ENCODE results near the gene WRAP53. TPM values are rescaled to one million over a fixed set of nuclear protein-coding genes. Genes with fewer than 3 reads are reported as not detected.

The WRAP53 gene
- total RNA-seq, 2 experiments from 2014 or later = 27.1 to 29.3 TPM

DNA sequence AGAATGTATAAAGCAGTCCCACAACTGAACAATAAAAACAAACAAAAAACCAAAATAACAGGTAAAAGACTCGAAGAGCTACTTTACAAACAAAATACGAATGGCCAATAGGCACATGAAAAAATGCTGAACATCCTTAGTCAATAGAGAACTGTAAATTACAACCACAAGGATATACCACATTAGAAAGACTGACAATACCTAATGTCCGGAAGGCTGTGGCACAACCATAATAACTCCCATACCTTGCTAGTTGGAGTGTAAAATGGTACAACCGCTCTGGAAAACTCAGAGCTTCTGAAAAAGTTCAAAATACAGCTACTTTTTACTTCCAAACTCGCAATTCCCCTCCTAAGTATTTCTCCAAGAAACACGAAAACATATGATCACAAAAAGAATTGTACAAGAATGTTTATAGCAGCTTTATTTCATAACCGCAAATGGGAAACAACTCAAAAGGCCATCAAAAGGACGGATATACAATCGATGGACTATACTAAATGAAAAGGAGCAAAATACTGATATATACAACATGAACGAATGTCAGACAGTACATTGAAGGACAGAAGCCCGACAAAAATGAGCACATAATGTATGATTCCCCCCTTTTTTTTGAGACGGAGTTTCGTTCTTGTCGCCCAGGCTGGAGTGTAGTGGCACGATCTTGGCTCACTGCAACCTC is 3.3 kb upstream of the WRAP53 start:
- H3K4me1 Mint-ChIP-seq (ENCODE audit: low read depth) = peaks cover 33% of the 10 kb centered on the region
- H3K9me3 Mint-ChIP-seq (ENCODE audit: insufficient read depth) = no peaks in the 10 kb centered on the region
- no peaks in the 10 kb centered on the region for H3K27me3 Mint-ChIP-seq (ENCODE audit: low read depth)
- DNase-seq = no peak
- peak overlapping the region; percentile 98 for H3K4me3 Mint-ChIP-seq
- ChIA-PET CTCF (interaction anchor here (0.6 to 7.2 kb wide), 7 partner anchors 12 to 406 kb away, joined by 3 to 129 read pairs (median 36); partner anchors contain the start of genes SAT2, SENP3, SHBG and TMEM102), POLR2A (interaction anchor here (0.7 to 5.3 kb wide), 9 partner anchors 8 to 247 kb away, joined by 3 to 101 read pairs (median 5); partner anchors contain the start of genes CD68, CNTROB, MPDU1 and SAT2)
- peaks cover 28% of the 10 kb centered on the region for H3K36me3 Mint-ChIP-seq (ENCODE audit: low read depth)
- H3K27ac Mint-ChIP-seq = peak overlapping the region; percentile 100
- ATAC-seq = no peak

DNA sequence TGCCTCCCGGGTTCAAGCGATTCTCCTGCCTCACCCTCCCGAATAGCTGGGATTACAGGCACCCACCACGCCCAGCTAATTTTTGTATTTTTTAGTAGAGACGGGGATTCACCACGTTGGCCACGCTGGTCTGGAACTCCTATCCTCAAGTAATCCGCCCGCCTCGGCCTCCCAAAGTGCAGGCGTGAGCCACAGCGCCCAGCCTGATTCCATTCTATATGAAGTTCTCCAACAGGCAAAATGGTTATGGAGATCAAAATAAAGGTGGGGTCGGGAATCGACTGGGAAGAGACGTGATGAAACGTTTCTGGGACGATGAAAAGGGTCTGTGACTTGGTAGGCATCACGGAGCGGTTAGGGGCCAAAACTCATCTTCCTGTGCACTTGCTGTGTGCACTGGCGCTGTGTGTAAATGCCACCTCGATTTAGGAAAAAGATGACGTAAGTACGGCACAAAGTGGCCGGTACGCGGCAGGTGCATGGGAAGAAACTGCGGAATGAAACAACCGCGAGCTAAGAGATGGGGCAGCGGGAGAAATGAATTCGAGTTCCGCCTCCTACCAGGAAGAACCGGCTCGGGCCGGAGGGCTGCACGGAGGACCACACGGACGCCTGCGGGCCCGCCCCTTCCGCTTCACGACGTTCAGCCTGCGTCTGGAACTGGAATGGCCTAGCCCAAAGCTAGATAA is 2.6 kb upstream of the WRAP53 start:
- peak overlapping the region; percentile 100 for H3K27ac Mint-ChIP-seq
- peaks cover 38% of the 10 kb centered on the region for H3K4me1 Mint-ChIP-seq (ENCODE audit: low read depth)
- peaks cover 31% of the 10 kb centered on the region for H3K36me3 Mint-ChIP-seq (ENCODE audit: low read depth)
- POLR2A ChIA-PET = interaction anchor here (0.6 to 5.3 kb wide), 36 partner anchors 9 to 488 kb away, joined by 3 to 101 read pairs (median 6); partner anchors contain the start of genes ACAP1, ATP1B2, CD68 and CNTROB
- H3K4me3 Mint-ChIP-seq = peak overlapping the region; percentile 98
- CTCF ChIA-PET = interaction anchor here (0.6 to 7.2 kb wide), 18 partner anchors 12 to 465 kb away, joined by 3 to 129 read pairs (median 22); partner anchors contain the start of genes ACADVL, ACAP1, FXR2 and MPDU1
- DNase-seq (peak; percentile 94), ATAC-seq (peak; percentile 62)
- H3K9me3 Mint-ChIP-seq (ENCODE audit: insufficient read depth) = no peaks in the 10 kb centered on the region
- no peaks in the 10 kb centered on the region for H3K27me3 Mint-ChIP-seq (ENCODE audit: low read depth)

DNA sequence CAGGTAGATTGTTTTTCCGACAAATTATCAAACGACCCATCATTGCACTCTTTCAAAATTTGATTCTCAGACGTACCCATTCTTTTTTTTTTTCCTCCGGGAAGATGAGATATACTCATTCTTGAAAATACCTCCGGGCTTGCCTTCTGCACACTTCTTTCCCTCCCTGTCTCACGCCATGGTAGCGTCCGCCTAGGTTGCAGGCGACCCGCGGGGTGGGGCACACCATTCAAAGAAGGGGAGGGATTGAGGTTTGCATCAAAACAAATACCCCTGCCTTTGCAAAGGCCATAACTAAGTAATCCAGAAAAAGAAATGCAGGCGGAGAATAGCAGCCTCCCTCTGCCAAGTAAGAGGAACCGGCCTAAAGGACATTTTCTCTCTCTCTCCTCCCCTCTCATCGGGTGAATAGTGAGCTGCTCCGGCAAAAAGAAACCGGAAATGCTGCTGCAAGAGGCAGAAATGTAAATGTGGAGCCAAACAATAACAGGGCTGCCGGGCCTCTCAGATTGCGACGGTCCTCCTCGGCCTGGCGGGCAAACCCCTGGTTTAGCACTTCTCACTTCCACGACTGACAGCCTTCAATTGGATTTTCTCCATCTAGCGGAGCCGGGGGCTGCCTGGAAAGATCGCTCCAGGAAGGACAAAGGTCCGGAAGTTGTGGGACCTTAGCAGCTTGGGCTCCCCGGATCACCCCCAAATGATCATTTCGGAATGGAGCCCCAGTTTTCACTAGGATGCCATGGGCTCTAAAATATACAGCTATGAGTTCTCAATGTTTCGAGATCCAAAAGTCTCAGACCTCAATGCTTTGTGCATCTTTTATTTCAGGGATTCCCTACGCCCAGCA is 1.8 kb upstream of the WRAP53 start:
- Mint-ChIP-seq H3K27me3 (ENCODE audit: low read depth) (no peaks in the 10 kb centered on the region), H3K4me3 (peak overlapping the region; percentile 98), H3K4me1 (ENCODE audit: low read depth) (peaks cover 38% of the 10 kb centered on the region), H3K27ac (peak overlapping the region; percentile 100), H3K36me3 (ENCODE audit: low read depth) (peaks cover 33% of the 10 kb centered on the region), H3K9me3 (ENCODE audit: insufficient read depth) (no peaks in the 10 kb centered on the region)
- ChIA-PET CTCF (interaction anchor here (0.7 to 7.2 kb wide), 41 partner anchors 8 to 1060 kb away, joined by 3 to 129 read pairs (median 7); partner anchors contain the start of genes ACADVL, ACAP1, ATP1B2 and DNAH2), POLR2A (interaction anchor here (0.6 to 5.3 kb wide), 51 partner anchors 10 to 562 kb away, joined by 3 to 101 read pairs (median 5); partner anchors contain the start of genes ACAP1, ATP1B2, CD68 and CNTROB)
- DNase-seq (peak; percentile 88), ATAC-seq (peak; percentile 45)

GRCh38 chr17:7687072-7687907 is 987 bp upstream of the WRAP53 start, which contains the start of gene TP53:
TSS of gene TP53 (minus strand) at chr17:7687490. CDS start at chr17:7676594, 10,896 bp downstream.
- Mint-ChIP-seq H3K4me3 (peak within 1 kb of the TSS; percentile 98), H3K27ac (peak within 1 kb of the TSS; percentile 100), H3K36me3 (ENCODE audit: low read depth) (peaks cover 33% of the 10 kb centered on the region), H3K27me3 (ENCODE audit: low read depth) (no peaks in the 10 kb centered on the region), H3K4me1 (ENCODE audit: low read depth) (peaks cover 38% of the 10 kb centered on the region), H3K9me3 (ENCODE audit: insufficient read depth) (no peaks in the 10 kb centered on the region)
- POLR2A ChIA-PET = interaction anchor here (0.6 to 5.3 kb wide), 51 partner anchors 11 to 671 kb away, joined by 3 to 101 read pairs (median 6); partner anchors contain the start of genes ACAP1, ATP1B2, CD68 and CNTROB
- peak; percentile 95 for DNase-seq
- peak; percentile 58 for ATAC-seq
- CTCF ChIA-PET = interaction anchor here (0.6 to 7.2 kb wide), 59 partner anchors 8 to 1059 kb away, joined by 3 to 129 read pairs (median 5); partner anchors contain the start of genes ACAP1, ATP1B2, CD68 and DNAH2

- ChIA-PET POLR2A (interaction anchor here (0.6 to 5.3 kb wide), 7 partner anchors 16 to 253 kb away, joined by 3 to 101 read pairs (median 37); partner anchors contain the start of genes EFNB3, MPDU1, SAT2 and SHBG), CTCF (interaction anchor here (0.9 to 7.2 kb wide), 24 partner anchors 16 to 643 kb away, joined by 3 to 129 read pairs (median 12); partner anchors contain the start of genes CD68, DNAH2, EFNB3 and FXR2)
- DNase-seq (no peak), ATAC-seq (no peak)
- Mint-ChIP-seq H3K4me1 (ENCODE audit: low read depth) (peaks cover 40% of the 10 kb centered on the region), H3K27ac (peak overlapping the region; percentile 100), H3K27me3 (ENCODE audit: low read depth) (no peaks in the 10 kb centered on the region), H3K4me3 (peak overlapping the region; percentile 98), H3K9me3 (ENCODE audit: insufficient read depth) (no peaks in the 10 kb centered on the region), H3K36me3 (ENCODE audit: low read depth) (peaks cover 35% of the 10 kb centered on the region)
These were observed 585 bp downstream of the WRAP53 start for GRCh38 chr17:7688808-7689316.

- no peak overlapping the region for H3K4me3 Mint-ChIP-seq
- H3K27me3 Mint-ChIP-seq (ENCODE audit: low read depth) = no peaks in the 10 kb centered on the region
- H3K36me3 Mint-ChIP-seq (ENCODE audit: low read depth) = peaks cover 31% of the 10 kb centered on the region
- POLR2A ChIA-PET = no interaction called here
- DNase-seq (no peak), ATAC-seq (no peak)
- H3K4me1 Mint-ChIP-seq (ENCODE audit: low read depth) = peaks cover 2% of the 10 kb centered on the region
- H3K9me3 Mint-ChIP-seq (ENCODE audit: insufficient read depth) = no peaks in the 10 kb centered on the region
- no peak overlapping the region for H3K27ac Mint-ChIP-seq
- CTCF ChIA-PET = no interaction called here
These were observed 7.3 kb downstream of the WRAP53 start for GRCh38 chr17:7695586-7695985.

DNA sequence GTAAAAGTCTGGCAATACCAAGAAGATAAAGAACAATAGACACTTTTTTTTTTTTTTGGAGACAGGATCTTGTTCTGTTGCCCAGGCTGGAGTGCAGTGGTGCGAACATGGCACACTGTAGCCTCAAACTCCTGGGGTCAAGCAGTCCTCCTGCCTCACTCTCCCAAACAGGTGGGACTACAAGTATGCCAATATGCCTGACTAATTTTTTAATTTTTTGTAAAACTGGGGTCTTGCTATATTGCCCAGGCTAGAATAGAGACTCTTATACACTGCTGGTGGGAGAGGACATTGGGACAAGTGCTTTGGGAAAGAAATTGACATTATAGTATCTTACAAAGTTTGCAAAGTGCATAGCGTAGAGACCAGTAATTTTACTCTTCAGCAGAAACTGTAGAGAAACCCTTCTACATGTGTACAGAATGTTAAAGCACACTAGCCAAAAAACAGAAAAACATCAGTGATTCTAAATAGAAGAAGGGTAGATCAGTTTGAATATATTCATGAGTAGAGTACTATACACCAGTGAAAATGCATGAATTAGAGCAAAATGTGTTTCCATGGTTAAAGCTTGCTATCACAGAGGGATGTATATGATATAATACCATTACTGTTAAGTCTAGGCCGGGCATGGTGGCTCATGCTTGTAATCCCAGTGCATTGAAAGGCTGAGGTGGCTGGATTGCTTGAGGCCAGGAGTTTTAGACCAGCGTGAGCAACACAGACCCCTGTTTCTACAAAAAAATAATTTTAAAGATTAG is 9.7 kb downstream of the WRAP53 start:
- no peaks in the 10 kb centered on the region for H3K27me3 Mint-ChIP-seq (ENCODE audit: low read depth)
- DNase-seq (no peak), ATAC-seq (no peak)
- POLR2A ChIA-PET = no interaction called here
- H3K9me3 Mint-ChIP-seq (ENCODE audit: insufficient read depth) = no peaks in the 10 kb centered on the region
- H3K36me3 Mint-ChIP-seq (ENCODE audit: low read depth) = peaks cover 37% of the 10 kb centered on the region
- H3K4me3 Mint-ChIP-seq = no peak overlapping the region
- CTCF ChIA-PET = no interaction called here
- H3K27ac Mint-ChIP-seq = no peak overlapping the region
- peaks cover under 1% of the 10 kb centered on the region for H3K4me1 Mint-ChIP-seq (ENCODE audit: low read depth)

- peaks cover 33% of the 10 kb centered on the region for H3K36me3 Mint-ChIP-seq (ENCODE audit: low read depth)
- H3K4me3 Mint-ChIP-seq = no peak overlapping the region
- H3K27ac Mint-ChIP-seq = no peak overlapping the region
- peaks cover 9% of the 10 kb centered on the region for H3K4me1 Mint-ChIP-seq (ENCODE audit: low read depth)
- peaks cover 14% of the 10 kb centered on the region for H3K27me3 Mint-ChIP-seq (ENCODE audit: low read depth)
- ATAC-seq (no peak), DNase-seq (no peak)
- ChIA-PET CTCF (interaction anchor here (1.1 kb wide), 1 partner anchor 10 kb away, joined by 3 read pairs; no protein-coding TSS in a partner anchor), POLR2A (no interaction called here)
- H3K9me3 Mint-ChIP-seq (ENCODE audit: insufficient read depth) = no peaks in the 10 kb centered on the region
These were observed 12.2 kb downstream of the WRAP53 start for GRCh38 chr17:7700510-7700909.

DNA sequence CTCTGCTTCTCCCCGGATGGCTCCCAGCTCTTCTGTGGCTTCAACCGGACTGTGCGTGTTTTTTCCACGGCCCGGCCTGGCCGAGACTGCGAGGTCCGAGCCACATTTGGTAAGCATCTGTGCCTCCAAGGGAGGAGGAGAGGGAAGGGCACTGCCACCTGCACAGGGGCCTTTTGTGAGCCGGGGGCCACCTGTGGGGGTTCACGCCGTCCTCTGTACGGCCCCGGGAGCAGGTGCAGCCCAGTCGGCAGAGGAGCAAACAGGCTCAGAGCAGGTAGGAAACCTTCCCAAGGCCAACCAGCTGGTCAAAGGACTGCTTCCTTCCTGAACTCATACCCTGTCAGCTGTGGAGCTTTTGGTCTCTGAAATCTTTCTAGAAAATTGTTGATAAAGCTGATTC is 13.4 kb downstream of the WRAP53 start:
- no peaks in the 10 kb centered on the region for H3K9me3 Mint-ChIP-seq (ENCODE audit: insufficient read depth)
- ChIA-PET CTCF (interaction anchor here (1.7 kb wide), 1 partner anchor 14 kb away, joined by 4 read pairs; the partner anchor contains the start of gene TP53), POLR2A (no interaction called here)
- ATAC-seq (no peak), DNase-seq (no peak)
- no peak overlapping the region for H3K27ac Mint-ChIP-seq
- peaks cover 26% of the 10 kb centered on the region for H3K27me3 Mint-ChIP-seq (ENCODE audit: low read depth)
- H3K4me3 Mint-ChIP-seq = no peak overlapping the region
- peaks cover 25% of the 10 kb centered on the region for H3K36me3 Mint-ChIP-seq (ENCODE audit: low read depth)
- peaks cover 13% of the 10 kb centered on the region for H3K4me1 Mint-ChIP-seq (ENCODE audit: low read depth)
